NOMO-1 treated with DMSO at 0.1 percent for 48 hours (cell line): ENCODE measurements around the gene POTEI.
"Not testable (repeated sequence)": the region's sequence is repeated elsewhere in the genome, so short reads cannot be mapped to it uniquely, and the experiment has no call there.

Experiments used
- DNase-seq: peaks from one replicate; lab custom pipeline; 2025; ENCODE audit not compliant: unreplicated experiment; lab: John Stamatoyannopoulos, UW

Gene POTEI

DNA sequence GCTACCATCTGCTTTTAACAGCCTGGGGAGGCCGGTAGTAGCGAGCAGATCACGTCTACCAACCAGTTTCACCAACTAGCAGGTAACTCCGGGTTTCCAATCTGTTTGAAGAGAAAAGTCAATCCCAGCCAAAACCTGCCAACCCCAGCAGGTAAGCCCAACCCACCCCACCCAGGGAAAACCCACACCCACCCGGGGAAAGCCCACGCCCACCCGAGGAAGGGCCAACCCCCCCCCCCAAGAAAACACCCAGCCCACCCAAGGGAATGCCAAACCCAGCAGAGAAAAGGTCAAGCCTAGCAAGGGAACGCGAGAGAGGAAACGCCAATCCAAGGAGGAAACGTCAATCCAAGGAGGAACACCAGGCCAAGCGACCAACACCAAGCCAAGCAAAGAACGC lies at the start of gene POTEI:
TSS of gene POTEI (minus strand) at position 101 of the 400 bp plus-strand sequence. CDS start at position 8, 93 bp downstream.
- DNase-seq: not testable (repeated sequence)

DNA sequence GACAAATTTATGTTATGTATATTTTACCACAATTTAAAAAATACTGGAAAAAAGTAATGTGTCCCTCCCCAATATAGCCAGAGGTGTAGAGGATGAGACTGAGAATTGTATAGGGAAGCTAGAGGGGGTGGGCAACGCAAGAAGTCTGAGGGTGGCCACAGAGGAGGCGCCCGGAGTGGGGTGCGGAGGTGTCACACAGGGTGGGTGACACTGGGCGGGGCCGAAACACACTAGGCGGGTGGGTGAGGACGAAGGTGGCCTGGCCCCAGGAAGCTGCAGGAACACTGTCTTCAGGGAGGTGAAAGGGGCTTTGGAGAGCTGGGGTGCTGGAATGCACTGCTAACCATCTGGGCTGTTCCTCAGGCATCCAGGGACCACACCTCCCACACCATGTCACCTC lies 47.3 kb upstream of the POTEI start:
- not testable (repeated sequence) for DNase-seq

GRCh38 chr2:130554178-130554577 lies 45.0 kb upstream of the POTEI start:
- not testable (repeated sequence) for DNase-seq

GRCh38 chr2:130549475-130549874 lies 40.3 kb upstream of the POTEI start:
- DNase-seq: not testable (repeated sequence)

DNA sequence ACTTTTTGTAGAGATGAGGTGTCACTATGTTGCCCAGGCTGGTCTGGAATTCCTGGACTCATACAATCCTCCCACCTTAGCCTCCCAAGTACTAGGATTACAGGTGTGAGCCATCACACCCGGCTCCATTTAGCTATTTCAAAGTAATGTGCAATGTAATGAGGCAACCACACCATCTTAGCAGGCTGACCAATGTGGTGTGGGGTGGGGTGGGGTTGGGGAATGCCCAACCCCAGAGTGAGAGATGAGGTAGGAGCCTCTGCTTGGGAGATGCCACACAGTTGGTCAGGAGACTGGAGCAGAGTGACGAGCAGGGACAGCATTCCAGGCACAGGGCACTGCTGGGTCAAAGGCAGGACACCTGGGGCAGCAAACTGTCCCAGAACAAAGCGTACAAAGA lies 39.3 kb upstream of the POTEI start:
- not testable (repeated sequence) for DNase-seq

DNA sequence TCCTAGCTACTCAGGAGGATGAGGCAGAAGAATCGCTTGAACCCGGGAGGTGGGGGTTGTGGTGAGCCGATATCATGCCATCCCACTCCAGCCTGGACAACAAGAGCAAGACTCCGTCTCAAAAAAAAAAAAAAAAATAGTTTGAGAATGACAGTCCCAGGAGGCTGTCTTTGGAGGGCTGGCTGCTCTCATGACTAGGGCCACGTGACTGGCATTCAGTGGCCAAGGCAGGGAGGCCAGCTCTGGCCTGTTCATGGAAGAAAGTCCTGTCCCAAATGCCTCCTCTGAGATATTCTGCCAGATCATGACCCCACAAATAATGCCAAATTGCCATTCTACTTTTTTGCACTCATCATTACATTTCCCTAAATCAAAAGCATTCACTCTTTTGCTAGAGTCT lies 35.9 kb upstream of the POTEI start:
- not testable (repeated sequence) for DNase-seq

GRCh38 chr2:130543785-130544528 lies 34.8 kb upstream of the POTEI start:
- DNase-seq: not testable (repeated sequence)

GRCh38 chr2:130542789-130543188 lies 33.7 kb upstream of the POTEI start:
- DNase-seq: not testable (repeated sequence)

GRCh38 chr2:130538271-130538670 lies 29.1 kb upstream of the POTEI start:
- not testable (repeated sequence) for DNase-seq

DNA sequence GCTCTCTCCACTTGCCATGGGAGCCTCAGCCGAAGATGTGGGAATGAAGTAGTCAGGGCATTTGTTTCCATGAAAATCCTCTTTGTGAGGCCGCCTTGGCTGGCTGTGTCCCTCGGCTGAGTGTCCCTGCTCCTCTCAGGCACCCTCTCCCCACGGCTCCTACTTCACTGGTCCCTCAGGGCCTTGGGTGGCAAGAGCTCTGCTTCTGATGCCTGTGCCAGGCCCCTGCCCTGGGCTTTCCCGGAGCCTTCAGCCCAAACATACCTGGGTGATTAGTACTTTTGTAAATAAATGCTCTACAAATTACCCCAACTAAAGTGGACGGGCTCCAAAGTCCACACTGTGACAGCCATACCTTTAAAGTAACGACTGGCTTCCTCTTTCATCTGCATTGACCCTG lies 27.5 kb upstream of the POTEI start:
- not testable (repeated sequence) for DNase-seq

DNA sequence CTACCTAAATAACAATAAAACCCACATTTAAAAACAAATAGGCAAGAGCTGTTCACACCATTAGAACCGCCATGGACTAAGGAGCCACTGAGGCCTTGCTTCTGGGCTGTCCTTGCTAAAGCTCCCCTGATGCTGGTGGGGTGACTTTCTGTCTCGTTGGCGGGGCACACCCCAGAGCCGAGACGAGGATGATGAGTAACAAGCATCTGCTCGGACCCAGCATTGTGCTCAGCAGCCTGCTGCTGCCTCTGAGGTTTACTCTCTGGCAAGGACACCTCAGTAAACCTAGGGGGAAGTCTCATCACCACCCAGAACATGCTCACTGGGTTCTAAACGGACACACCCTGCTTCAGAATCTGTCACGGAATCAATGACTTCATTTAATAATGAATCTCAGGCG lies 22.5 kb upstream of the POTEI start:
- DNase-seq: not testable (repeated sequence)

DNA sequence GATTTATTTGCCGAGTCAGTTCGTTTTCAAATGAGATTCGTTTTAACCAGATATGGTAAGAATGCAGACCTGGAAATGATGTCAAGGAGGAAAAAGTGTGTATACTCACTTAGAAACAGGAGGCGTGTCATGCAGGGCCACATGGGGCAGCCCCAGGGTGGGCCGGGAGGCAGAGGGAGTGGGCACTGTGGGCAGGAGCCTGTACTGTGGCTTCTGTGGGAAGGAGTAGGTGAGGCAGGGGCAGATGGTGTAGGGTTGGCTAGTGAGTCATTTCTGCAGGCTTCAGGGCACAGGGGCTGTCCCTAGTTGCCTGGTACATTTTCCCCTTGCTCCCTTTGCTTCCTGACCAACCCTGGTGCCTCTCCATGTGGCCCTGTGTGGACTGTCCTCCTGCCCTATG lies 22.1 kb upstream of the POTEI start:
- not testable (repeated sequence) for DNase-seq

DNA sequence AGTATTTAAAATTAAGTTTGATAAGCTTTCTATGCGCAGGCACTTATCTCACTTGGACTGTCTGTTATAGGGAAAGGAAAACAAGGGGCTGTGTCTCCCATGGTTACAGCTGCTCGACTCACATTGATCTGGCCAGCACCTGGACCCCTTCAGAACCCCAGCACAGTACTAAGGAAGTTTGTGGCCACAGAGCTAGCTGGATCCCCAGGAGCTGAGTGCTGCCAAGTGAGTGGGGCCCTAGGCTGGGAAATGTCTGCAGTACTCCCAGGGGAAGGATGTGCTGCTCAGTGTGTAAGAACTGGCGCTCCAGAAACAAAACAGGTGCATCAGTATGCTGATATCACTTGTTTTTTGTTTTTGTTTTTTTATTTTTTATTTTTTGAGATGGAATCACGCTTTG lies 21.1 kb upstream of the POTEI start:
- not testable (repeated sequence) for DNase-seq

DNA sequence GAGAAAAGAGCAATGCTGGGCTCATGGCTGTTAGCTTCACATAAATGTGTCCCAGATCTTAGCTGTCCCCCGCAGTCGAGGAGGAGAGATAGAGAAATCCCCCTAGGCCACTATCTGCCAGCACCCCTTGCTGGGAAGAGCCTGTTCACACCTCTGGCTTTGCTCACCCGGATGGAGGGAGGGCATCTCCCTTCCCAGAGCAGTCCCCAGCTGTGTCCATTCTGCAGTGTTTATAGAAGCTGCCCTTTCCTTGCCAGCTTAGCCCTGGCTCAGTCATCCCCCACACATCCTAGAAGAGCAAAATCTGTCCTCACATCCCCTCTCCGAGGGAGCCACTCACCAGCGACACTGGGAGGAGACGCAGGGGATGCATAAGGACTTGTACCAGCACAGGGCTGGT lies 20.4 kb upstream of the POTEI start:
- DNase-seq: not testable (repeated sequence)

DNA sequence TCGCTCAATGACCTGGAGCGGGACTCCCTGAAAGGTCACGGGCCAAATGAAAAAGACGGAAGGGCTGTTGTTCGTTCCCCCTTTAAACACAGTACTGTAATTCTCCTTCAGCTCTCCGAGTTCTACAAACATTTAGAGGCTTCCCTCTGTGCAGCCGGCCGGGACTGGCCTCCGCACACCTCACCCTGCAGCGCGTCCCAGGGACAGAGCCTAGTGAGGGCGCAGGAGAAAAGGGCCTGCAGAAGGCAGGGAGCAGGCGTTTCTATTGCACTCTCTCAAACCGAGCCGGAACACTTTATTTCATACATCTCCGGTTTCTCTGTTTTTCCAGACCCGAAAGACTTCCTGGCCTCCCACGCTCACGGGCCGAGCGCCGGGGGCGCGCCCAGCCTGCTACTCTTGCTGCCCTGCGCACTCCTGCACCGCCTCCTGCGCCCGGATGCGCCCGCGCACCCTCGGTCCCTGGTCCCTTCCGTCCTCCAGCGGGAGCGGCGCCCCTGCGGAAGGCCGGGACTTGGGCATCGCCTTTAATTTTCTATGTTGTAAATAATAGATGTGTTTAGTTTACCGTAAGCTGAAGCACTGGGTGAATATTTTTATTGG lies 18.3 kb upstream of the POTEI start:
- DNase-seq: not testable (repeated sequence)

DNA sequence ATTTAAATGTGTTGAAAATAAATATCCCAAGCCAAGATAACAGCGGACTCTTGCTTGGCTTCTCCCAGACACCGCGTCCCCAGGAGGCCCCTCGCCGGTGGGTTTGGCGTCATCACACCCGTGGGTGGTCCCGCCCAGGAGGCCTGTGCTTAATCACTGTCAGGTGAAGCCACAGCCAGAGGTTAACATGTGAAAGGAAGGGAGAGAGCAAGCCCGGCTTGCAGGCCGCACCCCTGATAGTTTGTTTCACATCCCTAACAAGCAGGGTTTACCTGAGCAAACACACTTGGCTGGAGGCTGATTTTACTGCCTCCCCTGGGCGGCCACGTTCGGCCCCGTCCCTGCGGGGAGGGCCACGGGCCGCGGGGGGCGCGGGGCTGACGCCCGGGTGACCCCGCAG lies 13.3 kb upstream of the POTEI start:
- not testable (repeated sequence) for DNase-seq

DNA sequence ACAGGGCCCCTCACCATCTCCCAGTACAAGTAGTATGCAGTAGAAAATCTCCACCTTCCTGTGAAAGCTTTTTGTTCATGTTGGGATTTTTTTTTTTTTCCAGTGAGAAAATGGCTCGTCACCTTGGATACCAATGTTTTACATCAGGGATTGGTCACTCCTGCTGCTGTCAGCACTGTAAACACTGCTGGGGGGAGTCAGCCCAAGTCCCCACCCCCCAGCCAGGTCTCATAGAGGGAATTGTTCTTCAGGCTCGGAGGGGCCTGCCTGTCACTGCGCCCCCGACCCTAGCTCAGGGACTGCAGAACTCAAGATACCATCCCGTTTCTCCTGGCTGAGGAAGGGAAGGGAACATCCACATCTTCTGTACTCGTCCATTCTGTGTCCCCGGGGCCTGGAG lies 11.9 kb upstream of the POTEI start, which contains the start of gene CFC1B:
TSS of gene CFC1B (plus strand) at position 231 of the 400 bp plus-strand sequence. CDS start 263 bp downstream, outside the sequence.
- DNase-seq: not testable (repeated sequence)

GRCh38 chr2:130518516-130519106 lies 9.5 kb upstream of the POTEI start:
- DNase-seq: not testable (repeated sequence)

GRCh38 chr2:130511747-130512451 lies 2.8 kb upstream of the POTEI start:
- not testable (repeated sequence) for DNase-seq

DNA sequence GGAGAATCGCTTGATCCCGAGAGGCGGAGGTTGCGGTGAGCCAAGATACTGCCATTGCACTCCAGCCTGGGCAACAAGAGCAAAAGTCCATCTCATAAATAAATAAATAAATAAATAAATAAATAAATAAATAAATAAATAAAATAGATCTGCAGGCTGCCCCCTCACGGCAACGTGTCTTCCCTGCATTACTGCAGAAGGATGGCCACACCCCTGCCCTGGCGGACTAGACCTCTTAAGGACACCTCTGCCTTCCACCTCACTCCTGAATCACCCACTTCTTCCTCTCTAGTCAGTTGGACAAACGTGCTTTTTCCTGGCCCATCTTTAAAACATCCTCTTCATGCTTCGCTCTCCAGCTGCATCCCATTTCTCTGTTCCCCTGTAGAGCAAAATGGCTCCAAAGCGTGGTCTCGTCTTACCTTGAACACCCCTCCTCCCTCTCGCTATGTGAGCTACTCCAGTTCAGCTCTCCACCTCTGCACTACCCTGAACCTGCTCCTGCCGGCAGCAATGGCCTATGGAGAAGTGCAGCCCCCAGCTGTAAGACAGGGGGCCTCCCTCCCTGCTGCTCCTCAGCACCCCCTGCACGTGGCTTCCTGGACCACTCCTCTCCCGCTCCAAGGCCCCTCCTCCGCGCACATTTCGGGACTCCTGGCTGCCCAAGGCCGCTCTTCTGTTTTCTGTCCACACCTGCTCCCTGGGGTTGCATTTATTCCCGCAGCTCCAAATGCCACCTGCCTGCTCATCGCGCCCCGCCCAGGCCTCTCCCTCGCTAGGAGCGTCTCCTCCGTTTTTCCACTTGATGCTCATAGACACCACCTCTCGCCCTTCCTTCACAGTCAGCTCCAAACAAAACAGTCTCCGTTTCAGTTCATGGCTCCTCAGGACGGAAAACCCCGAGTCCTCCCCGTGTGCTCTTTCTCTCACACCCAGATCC lies 1.9 kb upstream of the POTEI start:
- not testable (repeated sequence) for DNase-seq
